Measurements from ENCODE around the gene MED22.

Gene MED22

GRCh38 chr9:133356391-133357091, 8.6 kb upstream of the MED22 start, which contains the start of the genes SURF1 and SURF2:
Gene SURF1 (minus strand): TSS chr9:133356487. CDS start chr9:133356453, 34 bp downstream.
Gene SURF2 (plus strand): TSS chr9:133356550. CDS start chr9:133356593, 43 bp downstream.
- peak; percentile 81 to 84 for DNase-seq (ENCODE audit: low read depth in 1 of 2, low spot score in 1 of 2)

GRCh38 chr9:133355881-133356357, 8.0 kb upstream of the MED22 start:
- no peak for DNase-seq (ENCODE audit: low read depth in 1 of 2, low spot score in 1 of 2)

- no peak for DNase-seq (ENCODE audit: low read depth in 1 of 2, low spot score in 1 of 2)
These were observed 6.8 kb upstream of the MED22 start for GRCh38 chr9:133354766-133355165.

DNA sequence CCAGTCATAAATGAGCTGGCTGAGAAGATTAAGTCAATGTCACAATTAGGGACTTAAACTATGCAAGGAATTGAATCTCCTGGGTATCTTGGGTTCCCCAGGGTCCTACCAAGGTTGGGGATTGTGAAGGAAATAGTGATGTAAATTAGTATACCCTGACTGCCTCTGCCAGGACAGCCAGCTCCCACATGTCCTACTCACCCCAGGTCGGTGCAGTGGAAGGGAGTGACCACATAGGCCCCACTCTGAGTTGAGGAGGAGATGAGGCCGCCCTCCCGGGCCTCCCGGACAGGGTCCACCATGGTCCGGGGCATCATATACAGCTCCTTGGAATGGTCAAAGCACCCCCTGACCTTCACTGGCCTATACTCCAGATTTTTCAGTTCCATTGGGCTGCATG, 5.6 kb upstream of the MED22 start:
- no peak for DNase-seq (ENCODE audit: low read depth in 1 of 2, low spot score in 1 of 2)

DNA sequence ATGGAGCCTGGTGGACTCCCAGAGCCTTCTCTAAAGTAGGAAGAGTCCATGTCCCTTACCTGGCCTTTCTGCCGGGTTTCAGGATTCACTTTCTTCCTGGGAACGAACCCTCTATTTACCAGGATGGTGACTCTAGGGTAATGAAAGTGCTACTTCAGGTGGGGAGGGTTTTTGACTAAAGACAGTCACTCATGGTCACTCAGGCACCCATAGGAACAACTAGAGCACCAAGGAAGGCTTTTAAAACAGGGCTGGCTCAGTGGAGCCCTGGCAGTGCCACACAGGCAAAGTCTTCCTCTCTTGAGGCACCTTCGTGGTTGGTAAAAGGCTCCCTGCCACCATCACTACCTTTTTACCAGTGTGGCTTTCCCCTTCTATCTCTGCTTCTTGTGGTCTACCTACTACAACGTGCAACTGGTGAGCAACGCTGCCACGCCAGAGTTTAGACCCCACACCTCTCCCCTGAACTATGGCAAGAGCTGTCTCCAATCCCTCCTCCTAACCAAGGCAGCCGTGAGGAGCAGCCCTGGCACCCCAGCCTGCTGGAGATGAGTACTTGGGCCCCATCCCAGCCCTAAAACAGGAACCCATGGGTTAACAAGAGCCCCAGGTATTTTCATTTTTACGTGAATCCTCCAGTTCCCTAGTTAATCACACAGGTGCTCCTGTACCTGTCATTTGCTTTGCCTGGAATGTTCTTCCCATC, 4.9 kb upstream of the MED22 start:
- no peak for DNase-seq (ENCODE audit: low read depth in 1 of 2, low spot score in 1 of 2)

GRCh38 chr9:133351908-133352634, 4.1 kb upstream of the MED22 start:
- no peak for DNase-seq (ENCODE audit: low read depth in 1 of 2, low spot score in 1 of 2)

DNA sequence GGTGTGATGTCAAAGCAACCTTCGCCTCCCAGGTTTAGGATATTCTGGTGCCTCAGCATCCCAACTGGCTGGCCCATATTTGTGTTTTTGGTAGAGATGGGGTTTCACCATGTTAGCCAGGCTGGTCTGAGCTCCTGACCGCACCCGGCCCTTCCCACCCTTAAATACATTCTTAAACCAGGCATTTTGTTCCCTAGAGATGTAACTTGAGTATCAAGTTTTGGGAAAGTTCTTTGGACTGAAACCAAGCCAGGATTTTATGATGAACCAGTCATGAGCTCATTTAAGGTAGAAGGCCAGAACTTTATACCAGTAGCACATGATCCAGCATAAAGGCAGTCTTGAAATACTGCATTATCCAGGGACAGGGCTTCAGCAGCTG, 3.6 kb upstream of the MED22 start:
- no peak for DNase-seq (ENCODE audit: low read depth in 1 of 2, low spot score in 1 of 2)

DNA sequence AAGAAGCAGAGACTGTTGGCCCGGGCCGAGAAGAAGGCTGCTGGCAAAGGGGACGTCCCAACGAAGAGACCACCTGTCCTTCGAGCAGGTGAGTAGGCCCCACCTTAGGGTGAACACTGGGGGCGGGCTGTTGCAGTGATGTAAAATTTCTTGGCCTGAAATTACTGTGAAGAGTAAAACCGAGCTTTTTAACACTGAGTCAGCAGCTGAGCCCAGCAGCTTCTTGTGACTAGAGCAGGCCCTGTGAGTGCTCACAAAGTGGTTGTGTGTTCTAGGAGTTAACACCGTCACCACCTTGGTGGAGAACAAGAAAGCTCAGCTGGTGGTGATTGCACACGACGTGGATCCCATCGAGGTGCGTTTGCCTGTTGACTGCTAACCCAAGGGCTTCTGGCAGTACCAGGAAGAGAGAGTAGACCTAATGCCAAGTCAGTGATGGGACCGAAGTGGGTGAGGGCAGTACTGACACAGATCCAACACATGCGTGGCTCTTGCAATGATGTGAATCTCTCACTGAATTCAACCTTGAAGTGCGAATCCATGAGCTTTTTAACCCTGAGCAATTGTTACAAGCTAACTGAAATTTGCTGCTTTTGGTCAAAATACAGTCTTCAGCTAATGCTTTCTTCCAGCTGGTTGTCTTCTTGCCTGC, 2.2 kb upstream of the MED22 start:
- no peak for DNase-seq (ENCODE audit: low read depth in 1 of 2, low spot score in 1 of 2)

GRCh38 chr9:133348718-133349573, 1.0 kb upstream of the MED22 start:
- no peak for DNase-seq (ENCODE audit: low read depth in 1 of 2, low spot score in 1 of 2)

DNA sequence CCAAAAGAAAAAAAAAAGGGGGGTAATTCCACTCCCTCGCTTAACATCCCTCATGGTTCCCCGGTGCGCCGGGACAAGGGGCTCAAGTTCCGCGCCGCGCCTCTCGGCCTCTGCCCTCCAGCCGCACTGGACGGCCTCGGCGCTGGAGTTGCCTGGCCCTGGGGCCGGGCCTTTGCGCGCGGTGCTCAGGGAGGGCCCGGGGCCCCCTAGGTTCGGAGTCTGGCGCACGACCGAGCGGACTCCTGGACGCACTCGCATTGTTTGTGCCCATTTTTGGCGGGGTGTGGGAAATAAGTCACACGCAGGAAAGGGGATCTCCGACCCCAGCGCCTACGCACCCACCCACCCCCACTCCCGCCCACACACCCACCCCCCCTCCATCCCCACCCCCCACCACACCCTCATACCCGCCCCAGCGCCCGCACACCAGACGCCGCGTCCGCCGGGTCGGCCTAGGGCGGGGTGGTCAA, 381 bp downstream of the MED22 start:
- DNase-seq (ENCODE audit: low read depth in 1 of 2, low spot score in 1 of 2) = no peak

DNA sequence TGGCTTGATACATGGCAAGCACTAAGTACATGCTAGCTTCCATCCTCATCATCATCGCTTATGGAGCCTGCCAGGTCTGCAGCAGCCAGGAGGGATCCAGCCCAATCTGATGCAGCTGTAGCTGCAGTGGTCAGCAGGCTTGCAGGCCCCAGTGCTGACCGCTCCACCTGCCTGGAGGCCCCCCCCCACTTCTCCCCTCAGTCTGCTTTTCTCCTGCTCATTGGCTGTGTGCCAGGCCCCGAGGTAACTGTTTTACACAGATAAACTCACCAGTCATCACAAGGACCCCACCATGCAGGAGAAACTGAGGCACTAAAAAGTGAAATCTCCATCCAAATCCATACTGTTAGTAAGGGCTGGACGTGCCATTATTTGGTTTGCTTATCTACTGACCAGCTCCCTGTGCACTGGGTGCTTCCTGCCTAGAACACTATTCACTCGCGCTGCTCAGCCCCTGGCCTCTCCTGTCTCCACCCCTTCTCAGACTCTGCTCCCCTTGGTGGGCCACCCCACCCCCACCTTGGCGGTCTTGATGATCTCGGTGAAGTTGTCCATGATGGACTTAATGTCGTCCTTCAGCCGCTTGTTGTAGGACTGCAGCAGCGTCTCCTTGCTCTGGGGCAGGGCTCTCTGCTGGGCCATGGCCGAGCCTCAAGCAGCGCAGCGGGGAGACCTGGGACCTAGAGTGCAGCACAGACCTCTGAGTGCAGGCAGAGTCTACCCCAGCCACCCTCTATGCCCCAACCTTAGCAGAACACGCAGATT, 1.7 kb downstream of the MED22 start:
- DNase-seq (ENCODE audit: low read depth in 1 of 2, low spot score in 1 of 2) = no peak

- DNase-seq (ENCODE audit: low read depth in 1 of 2, low spot score in 1 of 2) = no peak
These were observed 2.3 kb downstream of the MED22 start for GRCh38 chr9:133345596-133345995.

DNA sequence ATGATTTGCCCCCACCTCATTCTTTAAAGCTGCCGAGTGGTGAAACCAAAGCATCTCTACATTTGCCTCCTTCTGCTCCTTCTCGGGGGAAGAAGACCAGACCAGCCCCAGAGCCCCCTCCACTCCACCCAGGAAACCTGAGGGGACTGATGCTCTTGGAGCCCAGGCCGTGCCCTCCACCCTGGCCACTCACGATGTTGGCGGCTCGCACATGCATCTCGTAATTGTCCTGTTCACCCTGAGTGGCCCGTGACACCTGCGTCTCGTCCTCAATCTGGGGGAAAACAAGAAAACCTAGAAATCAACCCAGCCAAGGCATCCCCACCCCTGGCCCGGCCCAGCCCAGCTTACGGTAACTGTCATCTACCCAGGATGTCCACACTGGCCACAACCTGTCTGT, 3.0 kb downstream of the MED22 start:
- no peak for DNase-seq (ENCODE audit: low read depth in 1 of 2, low spot score in 1 of 2)

- no peak for DNase-seq (ENCODE audit: low read depth in 1 of 2, low spot score in 1 of 2)
These were observed 3.9 kb downstream of the MED22 start for GRCh38 chr9:133344071-133344470.

DNA sequence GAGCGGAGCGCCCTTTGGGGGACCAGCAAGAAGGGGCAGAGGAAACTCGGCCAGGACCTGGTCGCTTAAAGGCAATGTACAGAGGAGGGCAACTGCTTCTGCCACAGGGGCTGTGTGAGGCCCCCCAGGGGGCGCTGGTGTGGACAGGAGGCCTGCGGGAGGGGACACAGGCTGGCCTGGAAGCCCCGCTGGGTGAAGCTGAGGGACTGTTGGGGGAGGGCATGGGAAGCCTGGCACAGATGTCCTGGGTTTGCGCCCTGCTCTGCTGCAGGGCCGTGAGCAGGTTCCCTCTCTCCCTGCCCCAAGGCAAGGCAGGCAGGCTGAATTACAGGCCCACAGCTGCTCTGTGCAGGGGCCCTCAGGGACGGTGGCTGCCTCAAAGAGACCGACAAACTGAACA, 5.4 kb downstream of the MED22 start:
- DNase-seq (ENCODE audit: low read depth in 1 of 2, low spot score in 1 of 2) = no peak

DNA sequence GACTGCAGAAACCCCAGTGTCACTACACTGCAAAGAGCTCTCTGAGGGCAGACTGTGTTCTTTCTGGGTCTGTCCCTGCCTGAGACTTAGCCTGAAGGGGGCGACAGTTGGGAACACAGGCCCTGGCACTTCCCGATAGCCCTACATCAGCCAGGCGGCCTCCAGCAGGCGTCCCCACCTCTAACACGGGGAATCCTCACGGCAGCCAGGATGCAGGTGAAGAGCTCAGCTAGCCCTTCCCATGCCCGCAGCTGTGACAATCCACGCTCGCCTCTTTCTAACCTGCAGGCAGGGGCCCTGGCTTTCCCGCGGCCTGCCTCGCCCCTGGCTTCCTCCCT, 5.9 kb downstream of the MED22 start:
- DNase-seq (ENCODE audit: low read depth in 1 of 2, low spot score in 1 of 2) = no peak

GRCh38 chr9:133341369-133342068, 6.4 kb downstream of the MED22 start:
- DNase-seq (ENCODE audit: low read depth in 1 of 2, low spot score in 1 of 2) = no peak

DNA sequence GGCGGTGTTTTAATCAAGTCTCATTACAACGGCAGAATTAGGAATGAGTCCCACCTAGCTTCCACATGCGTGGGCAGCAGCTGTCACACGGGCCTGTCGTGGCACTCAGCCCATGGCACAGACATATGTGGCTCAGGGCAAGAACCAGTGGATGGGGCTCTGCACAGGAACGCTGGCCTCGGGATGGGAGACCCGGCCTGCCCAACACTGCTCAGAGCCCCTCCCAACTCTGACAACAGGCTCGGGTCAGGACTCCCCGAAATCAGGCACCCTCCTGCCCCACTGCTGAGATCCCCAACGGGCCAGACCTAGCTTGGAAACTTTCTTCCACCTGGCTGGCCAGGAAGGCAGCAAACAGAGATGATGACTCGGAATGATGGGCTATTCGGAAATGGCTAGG, 7.0 kb downstream of the MED22 start:
- DNase-seq (ENCODE audit: low read depth in 1 of 2, low spot score in 1 of 2) = no peak

DNA sequence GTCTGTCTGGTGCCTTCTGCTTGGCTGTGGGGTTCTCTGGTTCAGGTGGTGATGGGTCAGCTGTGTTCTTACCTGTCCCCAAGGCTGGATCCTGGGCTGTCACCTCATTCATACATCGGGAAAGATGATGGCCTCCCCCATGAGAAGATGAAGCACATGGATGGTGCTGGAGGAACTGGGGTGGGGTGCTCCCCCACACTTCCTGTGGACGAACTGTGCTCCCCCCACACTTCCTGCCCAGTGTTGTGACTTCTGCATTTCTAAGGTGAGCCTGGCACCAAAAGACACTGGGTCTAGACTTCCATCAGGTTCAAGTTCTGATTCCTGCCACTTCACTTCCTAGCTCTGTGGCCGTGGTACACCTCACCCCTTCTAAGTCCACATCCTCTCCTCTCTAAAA, 7.7 kb downstream of the MED22 start:
- no peak for DNase-seq (ENCODE audit: low read depth in 1 of 2, low spot score in 1 of 2)
